ENCODE results near the gene CTNNA1. TPM values are rescaled to one million over a fixed set of nuclear protein-coding genes. Genes with fewer than 3 reads are reported as not detected.

The CTNNA1 gene
- total and polyA plus RNA-seq, 2 experiments from 2014 or later = 194 to 393 TPM

- no peaks in the 10 kb centered on the region for H3K4me1 ChIP-seq (ENCODE audit: insufficient read depth)
- H4K20me1 ChIP-seq (ENCODE audit: insufficient read depth) = no peaks in the 10 kb centered on the region
- H3K9me3 ChIP-seq (ENCODE audit: low read depth) = no peaks in the 10 kb centered on the region
- no peak for DNase-seq
- H3K9ac ChIP-seq = no peak overlapping the region
- no peak overlapping the region for H3K4me3 ChIP-seq
- in situ Hi-C loops (cut with MboI) = no loop called here
- no peak overlapping the region for H3K27ac ChIP-seq
- no peaks in the 10 kb centered on the region for H3F3A ChIP-seq (ENCODE audit: insufficient read depth)
- H3K27me3 ChIP-seq (replicated peaks; ENCODE audit: insufficient read depth) = no peaks in the 10 kb centered on the region
- TF ChIP-seq EZH2 (IDR thresholded peaks at IDR 0.05; ENCODE audit: insufficient read depth, poor library complexity, severe bottlenecking) (no peak), EZH2phosphoT487 (IDR thresholded peaks at IDR 0.05; ENCODE audit: insufficient read depth, low read depth) (no peak)
- H3K9me2 ChIP-seq (ENCODE audit: insufficient read depth) = no peaks in the 10 kb centered on the region
- H3K36me3 ChIP-seq (ENCODE audit: low read depth) = no peaks in the 10 kb centered on the region
- H3K4me2 ChIP-seq (ENCODE audit: unreplicated experiment) = no peak overlapping the region
- no peaks in the 10 kb centered on the region for H3K79me2 ChIP-seq (ENCODE audit: insufficient read depth)
- no peak overlapping the region for H2AFZ ChIP-seq
- 8 to 10% methylated on average over 3 of the region's 3 CpGs for WGBS, 2 experiments (ENCODE audit: low coverage in 1 of 2, low lambda C conversion rate in 2 of 2, missing lambda C conversion rate in 2 of 2)
Measured at GRCh38 chr5:138716456-138716924, 36.7 kb upstream of the CTNNA1 start.

GRCh38 chr5:138717399-138717798, 35.8 kb upstream of the CTNNA1 start:
- Histone ChIP-seq H3F3A (ENCODE audit: insufficient read depth) (no peaks in the 10 kb centered on the region), H3K36me3 (ENCODE audit: low read depth) (no peaks in the 10 kb centered on the region), H3K27ac (no peak overlapping the region), H3K9ac (no peak overlapping the region), H3K4me3 (no peak overlapping the region), H3K79me2 (ENCODE audit: insufficient read depth) (no peaks in the 10 kb centered on the region), H2AFZ (no peak overlapping the region), H3K4me2 (ENCODE audit: unreplicated experiment) (no peak overlapping the region), H3K27me3 (replicated peaks; ENCODE audit: insufficient read depth) (no peaks in the 10 kb centered on the region), H4K20me1 (ENCODE audit: insufficient read depth) (no peaks in the 10 kb centered on the region), H3K9me2 (ENCODE audit: insufficient read depth) (no peaks in the 10 kb centered on the region), H3K9me3 (ENCODE audit: low read depth) (no peaks in the 10 kb centered on the region), H3K4me1 (ENCODE audit: insufficient read depth) (no peaks in the 10 kb centered on the region)
- in situ Hi-C loops (cut with MboI) = no loop called here
- no peak for DNase-seq
- WGBS, 2 experiments (ENCODE audit: low coverage in 1 of 2, low lambda C conversion rate in 2 of 2, missing lambda C conversion rate in 2 of 2) = 73 to 76% methylated on average over 3 of the region's 3 CpGs
- no peak for TF ChIP-seq EZH2phosphoT487 (IDR thresholded peaks at IDR 0.05; ENCODE audit: insufficient read depth, low read depth)
- no peak for TF ChIP-seq EZH2 (IDR thresholded peaks at IDR 0.05; ENCODE audit: insufficient read depth, poor library complexity, severe bottlenecking)

- Histone ChIP-seq H3K9me3 (ENCODE audit: low read depth) (no peaks in the 10 kb centered on the region), H3K9ac (no peak overlapping the region), H3K4me2 (ENCODE audit: unreplicated experiment) (no peak overlapping the region), H3K4me3 (no peak overlapping the region), H3K4me1 (ENCODE audit: insufficient read depth) (peaks cover 4% of the 10 kb centered on the region), H3K36me3 (ENCODE audit: low read depth) (no peaks in the 10 kb centered on the region), H3K27me3 (replicated peaks; ENCODE audit: insufficient read depth) (no peaks in the 10 kb centered on the region), H3K79me2 (ENCODE audit: insufficient read depth) (no peaks in the 10 kb centered on the region), H3F3A (ENCODE audit: insufficient read depth) (no peaks in the 10 kb centered on the region), H3K27ac (no peak overlapping the region), H4K20me1 (ENCODE audit: insufficient read depth) (no peaks in the 10 kb centered on the region), H3K9me2 (ENCODE audit: insufficient read depth) (no peaks in the 10 kb centered on the region), H2AFZ (no peak overlapping the region)
- WGBS, 2 experiments (ENCODE audit: low coverage in 1 of 2, low lambda C conversion rate in 2 of 2, missing lambda C conversion rate in 2 of 2) = 31 to 37% methylated on average over 2 of the region's 2 CpGs
- in situ Hi-C loops (cut with MboI) = no loop called here
- DNase-seq = no peak
- TF ChIP-seq EZH2phosphoT487 (IDR thresholded peaks at IDR 0.05; ENCODE audit: insufficient read depth, low read depth) (no peak), EZH2 (IDR thresholded peaks at IDR 0.05; ENCODE audit: insufficient read depth, poor library complexity, severe bottlenecking) (no peak)
Measured at GRCh38 chr5:138719811-138720210, 33.4 kb upstream of the CTNNA1 start.

- Histone ChIP-seq H3K9me3 (ENCODE audit: low read depth) (no peaks in the 10 kb centered on the region), H3F3A (ENCODE audit: insufficient read depth) (peaks cover 4% of the 10 kb centered on the region; the same call in 1 of the 2 replicates), H3K27me3 (replicated peaks; ENCODE audit: insufficient read depth) (no peaks in the 10 kb centered on the region), H2AFZ (no peak overlapping the region), H3K9me2 (ENCODE audit: insufficient read depth) (no peaks in the 10 kb centered on the region), H3K27ac (no peak overlapping the region), H3K9ac (no peak overlapping the region), H3K4me2 (ENCODE audit: unreplicated experiment) (no peak overlapping the region), H4K20me1 (ENCODE audit: insufficient read depth) (no peaks in the 10 kb centered on the region), H3K4me3 (no peak overlapping the region), H3K36me3 (ENCODE audit: low read depth) (no peaks in the 10 kb centered on the region), H3K4me1 (ENCODE audit: insufficient read depth) (peaks cover 14% of the 10 kb centered on the region), H3K79me2 (ENCODE audit: insufficient read depth) (no peaks in the 10 kb centered on the region)
- no peak for DNase-seq
- no peak for TF ChIP-seq EZH2phosphoT487 (IDR thresholded peaks at IDR 0.05; ENCODE audit: insufficient read depth, low read depth)
- 38 to 44% methylated on average over 2 of the region's 2 CpGs for WGBS, 2 experiments (ENCODE audit: low coverage in 1 of 2, low lambda C conversion rate in 2 of 2, missing lambda C conversion rate in 2 of 2)
- in situ Hi-C loops (cut with MboI) = no loop called here
Measured at GRCh38 chr5:138720840-138721239, 32.4 kb upstream of the CTNNA1 start.

- in situ Hi-C loops (cut with MboI) = no loop called here
- Histone ChIP-seq H4K20me1 (ENCODE audit: insufficient read depth) (no peaks in the 10 kb centered on the region), H3K9ac (no peak overlapping the region), H2AFZ (no peak overlapping the region), H3K4me2 (ENCODE audit: unreplicated experiment) (no peak overlapping the region), H3F3A (ENCODE audit: insufficient read depth) (peaks cover 9% of the 10 kb centered on the region; the same call in 1 of the 2 replicates), H3K4me1 (ENCODE audit: insufficient read depth) (peaks cover 18% of the 10 kb centered on the region), H3K27me3 (replicated peaks; ENCODE audit: insufficient read depth) (no peaks in the 10 kb centered on the region), H3K79me2 (ENCODE audit: insufficient read depth) (no peaks in the 10 kb centered on the region), H3K9me2 (ENCODE audit: insufficient read depth) (no peaks in the 10 kb centered on the region), H3K9me3 (ENCODE audit: low read depth) (no peaks in the 10 kb centered on the region), H3K4me3 (no peak overlapping the region), H3K36me3 (ENCODE audit: low read depth) (no peaks in the 10 kb centered on the region), H3K27ac (no peak overlapping the region)
- no peak for TF ChIP-seq EZH2phosphoT487 (IDR thresholded peaks at IDR 0.05; ENCODE audit: insufficient read depth, low read depth)
- TF ChIP-seq EZH2 (IDR thresholded peaks at IDR 0.05; ENCODE audit: insufficient read depth, poor library complexity, severe bottlenecking) = no peak
- DNase-seq = no peak
- 79 to 80% methylated on average over 5 of the region's 5 CpGs for WGBS, 2 experiments (ENCODE audit: low coverage in 1 of 2, low lambda C conversion rate in 2 of 2, missing lambda C conversion rate in 2 of 2)
Measured at GRCh38 chr5:138721979-138722378, 31.2 kb upstream of the CTNNA1 start.
